IMR-90 (cell line): ENCODE results near the gene FSTL5. TPM values are rescaled to one million over a fixed set of nuclear protein-coding genes. Genes with fewer than 3 reads are reported as not detected.

ENCODE experiments used
- ATAC-seq: fragments of 200-7000 bp; cut with Tn5 transposase; 2 replicates; pipeline ENCODE4 v1.9.1; 2020; ENCODE audit warnings: low read depth, mild to moderate bottlenecking, moderate library complexity
- BruUV-seq: library from RNA; stranded (reverse); fragments of 400-500 nt; replicated peaks from 2 replicates; lab custom pipeline; 2021; lab: Mats Ljungman, UMichigan
- CTCF ChIA-PET: fragments of 300-600 bp; formaldehyde crosslinking; extraction: SDS; loops from one replicate; lab custom pipeline; 2021; ENCODE audit warnings: antibody characterized with exemption; lab: Yijun Ruan, JAX
- POLR2A ChIA-PET: fragments of 300-600 bp; sonication (Branson Sonifier 250); formaldehyde crosslinking; loops from one replicate; lab custom pipeline; 2022; ENCODE audit warnings: antibody characterized with exemption; ENCODE audit not compliant: unreplicated experiment; lab: Charles Lee
- DNase-seq: peaks from one replicate; pipeline ENCODE4 v3.0.0; 2013
- H2AFZ ChIP-seq: replicated peaks from 2 replicates; pipeline ENCODE3; 2013; ENCODE audit warnings: low read length, mild to moderate bottlenecking; ENCODE audit not compliant: poor library complexity
- H2AK5ac ChIP-seq: 2 replicates; pipeline ENCODE4 v1.6.1; 2013; ENCODE audit warnings: low read depth, low read length, inconsistent platforms
- H2AK9ac ChIP-seq: replicated peaks from 2 replicates; pipeline ENCODE3; 2013; ENCODE audit warnings: mild to moderate bottlenecking, low read depth, low read length, moderate library complexity; ENCODE audit not compliant: poor library complexity
- H2BK120ac ChIP-seq: 2 replicates; pipeline ENCODE4 v1.6.1; 2013; ENCODE audit warnings: low read depth, low read length, inconsistent platforms
- H2BK15ac ChIP-seq: 3 replicates; pipeline ENCODE4 v1.6.1; 2013; ENCODE audit warnings: low read depth, low read length, inconsistent platforms
- H2BK20ac ChIP-seq: 2 replicates; pipeline ENCODE4 v1.6.1; 2013; ENCODE audit warnings: low read depth, mild to moderate bottlenecking, inconsistent platforms, low read length, moderate library complexity
- H2BK5ac ChIP-seq: 2 replicates; pipeline ENCODE4 v1.6.1; 2013; ENCODE audit warnings: mild to moderate bottlenecking, low read depth, low read length, inconsistent platforms; ENCODE audit not compliant: poor library complexity, severe bottlenecking
- H3K14ac ChIP-seq: replicated peaks from 2 replicates; pipeline ENCODE4 v1.6.1; 2013; ENCODE audit warnings: low read depth, low read length, inconsistent platforms
- H3K18ac ChIP-seq: 2 replicates; pipeline ENCODE4 v1.6.1; 2013; ENCODE audit warnings: low read depth, low read length, control low read depth
- H3K23ac ChIP-seq: 2 replicates; pipeline ENCODE4 v1.6.1; 2013; ENCODE audit warnings: low read depth, low read length, inconsistent platforms
- H3K27ac ChIP-seq: 2 replicates; pipeline ENCODE4 v1.5.1; 2013; ENCODE audit warnings: mild to moderate bottlenecking, control low read depth, low read length; ENCODE audit not compliant: insufficient read depth
- H3K27me3 ChIP-seq: 2 replicates; pipeline ENCODE4 v1.6.1; 2013; ENCODE audit warnings: low read length; ENCODE audit not compliant: control insufficient read depth, insufficient read depth
- H3K36me3 ChIP-seq: 2 replicates; pipeline ENCODE4 v1.6.1; 2013; ENCODE audit warnings: low read length, mixed read lengths; ENCODE audit not compliant: control insufficient read depth, insufficient read depth
- H3K4ac ChIP-seq: 2 replicates; pipeline ENCODE4 v1.6.1; 2013; ENCODE audit warnings: low read depth, low read length, inconsistent platforms
- H3K4me1 ChIP-seq: 2 replicates; pipeline ENCODE4 v1.6.1; 2013; ENCODE audit warnings: low read length, mixed read lengths; ENCODE audit not compliant: control insufficient read depth, insufficient read depth
- H3K4me2 ChIP-seq: 2 replicates; pipeline ENCODE4 v1.6.1; 2013; ENCODE audit warnings: low read depth, mild to moderate bottlenecking, control low read depth, low read length, moderate library complexity
- H3K4me3 ChIP-seq: 2 replicates; pipeline ENCODE4 v1.5.1; 2013; ENCODE audit warnings: low read depth, mild to moderate bottlenecking, control low read depth, low read length, moderate library complexity; ENCODE audit not compliant: insufficient read depth
- H3K56ac ChIP-seq: 2 replicates; pipeline ENCODE4 v1.6.1; 2013; ENCODE audit warnings: low read length, inconsistent platforms; ENCODE audit not compliant: insufficient read depth; ENCODE audit errors: extremely low read depth
- H3K79me1 ChIP-seq, 2 experiments: 2 replicates each; pipeline ENCODE4 v1.6.1; 2013; ENCODE audit warnings: low read length in 2 of 2, inconsistent platforms in 1 of 2, low read depth in 1 of 2
- H3K9ac ChIP-seq: 2 replicates; pipeline ENCODE4 v1.6.1; 2013; ENCODE audit warnings: low read depth, low read length, control low read depth
- H3K9me1 ChIP-seq: 2 replicates; pipeline ENCODE4 v1.6.1; 2013; ENCODE audit warnings: low read length, inconsistent platforms; ENCODE audit not compliant: insufficient read depth
- H3K9me3 ChIP-seq: 2 replicates; pipeline ENCODE4 v1.6.1; 2013; ENCODE audit warnings: low read length; ENCODE audit not compliant: control insufficient read depth, insufficient read depth
- H4K20me1 ChIP-seq: 2 replicates; pipeline ENCODE4 v1.6.1; 2013; ENCODE audit warnings: low read length, inconsistent platforms; ENCODE audit not compliant: insufficient read depth
- H4K5ac ChIP-seq: 2 replicates; pipeline ENCODE4 v1.6.1; 2013; ENCODE audit warnings: mild to moderate bottlenecking, low read depth, low read length, control low read depth
- H4K8ac ChIP-seq, 2 experiments: 2 replicates each; pipeline ENCODE4 v1.6.1; 2013; ENCODE audit warnings: low read depth in 2 of 2, low read length in 2 of 2, control low read depth in 1 of 2, inconsistent platforms in 1 of 2
- H4K91ac ChIP-seq: 2 replicates; pipeline ENCODE4 v1.6.1; 2013; ENCODE audit warnings: low read depth, low read length, inconsistent platforms; ENCODE audit not compliant: insufficient read depth
- BHLHE40 ChIP-seq: fragments of 150-350 bp; IDR thresholded peaks from 2 replicates; pipeline ENCODE4 v1.6.1; 2016; ENCODE audit warnings: mild to moderate bottlenecking, low read depth, low read length
- CEBPB ChIP-seq: IDR thresholded peaks from 2 replicates; pipeline ENCODE4 v1.6.1; 2012; ENCODE audit warnings: low read depth, low read length, improper control_type of control experiment
- CHD1 ChIP-seq: IDR thresholded peaks from 2 replicates; pipeline ENCODE4 v1.6.1; 2012; ENCODE audit warnings: low read depth, low read length, improper control_type of control experiment
- CTCF ChIP-seq: conservative IDR thresholded peaks from 2 replicates; pipeline ENCODE4 v1.5.1; 2012; ENCODE audit warnings: mild to moderate bottlenecking, low read depth, low read length, improper control_type of control experiment
- ELK1 ChIP-seq: fragments of 150-350 bp; IDR thresholded peaks from 2 replicates; pipeline ENCODE4 v1.6.1; 2016; ENCODE audit warnings: low read depth, mild to moderate bottlenecking, low read length, moderate library complexity, borderline replicate concordance
- FOS ChIP-seq: fragments of 150-350 bp; IDR thresholded peaks from 2 replicates; pipeline ENCODE4 v1.6.1; 2016; ENCODE audit warnings: low read depth, low read length
- MAFK ChIP-seq: IDR thresholded peaks from 2 replicates; pipeline ENCODE4 v1.6.1; 2012; ENCODE audit warnings: low read depth, low read length, improper control_type of control experiment
- MAZ ChIP-seq: IDR thresholded peaks from 2 replicates; pipeline ENCODE4 v1.6.1; 2012; ENCODE audit warnings: low read depth, mild to moderate bottlenecking, low read length, improper control_type of control experiment, moderate library complexity, borderline replicate concordance
- MXI1 ChIP-seq: IDR thresholded peaks from 2 replicates; pipeline ENCODE4 v1.6.1; 2012; ENCODE audit warnings: low read depth, mild to moderate bottlenecking, low read length, moderate library complexity, borderline replicate concordance
- NFE2L2 ChIP-seq: fragments of 150-350 bp; IDR thresholded peaks from 2 replicates; pipeline ENCODE4 v1.6.1; 2016; ENCODE audit warnings: low read depth, mild to moderate bottlenecking, low read length
- POLR2A ChIP-seq: IDR thresholded peaks from 2 replicates; pipeline ENCODE4 v1.6.1; 2012; ENCODE audit warnings: mild to moderate bottlenecking, low read depth, low read length
- RAD21 ChIP-seq: IDR thresholded peaks from 2 replicates; pipeline ENCODE4 v1.6.1; 2012; ENCODE audit warnings: low read length, improper control_type of control experiment
- RCOR1 ChIP-seq: IDR thresholded peaks from 2 replicates; pipeline ENCODE4 v1.6.1; 2012; ENCODE audit warnings: mild to moderate bottlenecking, low read length, improper control_type of control experiment; ENCODE audit not compliant: insufficient replicate concordance
- RFX5 ChIP-seq: IDR thresholded peaks from 2 replicates; pipeline ENCODE4 v1.8.0; 2012; ENCODE audit warnings: low read depth, mild to moderate bottlenecking, low read length, moderate library complexity
- SMC3 ChIP-seq: fragments of 150-350 bp; IDR thresholded peaks from 2 replicates; pipeline ENCODE4 v1.6.1; 2016; ENCODE audit warnings: low read depth, mild to moderate bottlenecking, antibody characterized with exemption, low read length, moderate library complexity
- USF2 ChIP-seq: fragments of 150-350 bp; IDR thresholded peaks from 2 replicates; pipeline ENCODE4 v1.6.1; 2017; ENCODE audit warnings: mild to moderate bottlenecking, antibody characterized with exemption, low read length, low read depth
- WGBS, 2 experiments: methylation state at CpG; one replicate each; pipeline versions ENCODE4 v1.1.5 to v1.1.7; 2013; ENCODE audit warnings: missing lambda C conversion rate in 2 of 2; ENCODE audit not compliant: insufficient read length in 1 of 2; ENCODE audit errors: extremely low coverage in 2 of 2; 5-methylcytosine and 5-hydroxymethylcytosine counted together
- dilution Hi-C: fragments of 300-500 bp; cut with HindIII; formaldehyde crosslinking; loops from one replicate; pipeline ENCODE4 v1.14.3; 2018; ENCODE audit warnings: low sequenced_read_pairs; ENCODE audit not compliant: unreplicated experiment
- in situ Hi-C: fragments of 300-500 bp; cut with MboI; formaldehyde crosslinking; loops from 3 replicates; pipeline ENCODE4 v1.14.3; 2019; ENCODE audit warnings: low sequenced_read_pairs, inconsistent platforms, mixed read lengths
- intact Hi-C: fragments of 100-400 bp; cut with micrococcal nuclease; formaldehyde crosslinking; loops from 2 replicates; pipeline ENCODE4 v1.10.0; 2022
- polyA plus RNA-seq, 3 experiments: library from polyadenylated mRNA; depleted of rRNA; stranded (reverse); fragments of >200 nt; gene quantifications; 2 replicates each; pipeline ENCODE4 v1.2.3, GENCODE V29; 2012; ENCODE audit warnings: low replicate concordance in 1 of 3
- total RNA-seq: library from RNA; depleted of rRNA; stranded (reverse); fragments of >200 nt; gene quantifications from 2 replicates; pipeline ENCODE4 v1.2.3, GENCODE V29; 2012

FSTL5 gene
- total and polyA plus RNA-seq, 2 of the 4 experiments (the other 2 are of a cell fraction), result under 0.01 TPM; not detected in 1

- Histone ChIP-seq H4K5ac (no peak overlapping the region), H3K4me3 (no peak overlapping the region), H3K4me1 (no peaks in the 10 kb centered on the region), H3K9me3 (peaks cover 6% of the 10 kb centered on the region), H3K4me2 (no peak overlapping the region), H2AK9ac (no peak overlapping the region), H3K9ac (no peak overlapping the region), H3K56ac (no peak overlapping the region), H2BK15ac (no peak overlapping the region), H3K23ac (no peak overlapping the region), H2AK5ac (no peak overlapping the region), H2BK5ac (no peak overlapping the region), H2BK120ac (no peak overlapping the region), H3K4ac (no peak overlapping the region), H3K18ac (no peak overlapping the region), H4K91ac (no peak overlapping the region), H3K27ac (no peak overlapping the region), H4K8ac (no peak overlapping the region), H3K79me1 (no peaks in the 10 kb centered on the region), H3K36me3 (no peaks in the 10 kb centered on the region), H2AFZ (no peak overlapping the region), H3K27me3 (no peaks in the 10 kb centered on the region), H4K20me1 (no peaks in the 10 kb centered on the region), H3K9me1 (no peaks in the 10 kb centered on the region), H3K14ac (no peak overlapping the region), H2BK20ac (no peak overlapping the region)
- ATAC-seq (no peak), DNase-seq (no peak)
- in situ Hi-C loops, result no loop called here
- WGBS, 2 experiments, result no CpG with 5 or more reads among the region's 1 CpG
- CTCF ChIA-PET, result no interaction called here
- dilution Hi-C loops, result no loop called here
- no peak for TF ChIP-seq CHD1
- no peak for TF ChIP-seq FOS
- TF ChIP-seq NFE2L2, result no peak
- no peak for TF ChIP-seq CEBPB
- no peak for TF ChIP-seq RAD21
- no peak for TF ChIP-seq CTCF
- no peak for TF ChIP-seq POLR2A
- no peak for TF ChIP-seq RFX5
- TF ChIP-seq BHLHE40, result no peak
- no peak for TF ChIP-seq USF2
- no peak for TF ChIP-seq MAFK
- no peak for TF ChIP-seq RCOR1
- TF ChIP-seq MAZ, result no peak
- no peak for TF ChIP-seq SMC3
- TF ChIP-seq ELK1, result no peak
- no peak for TF ChIP-seq MXI1
- intact Hi-C loops, result no loop called here
- no TSS peak for BruUV-seq
- POLR2A ChIA-PET, result no interaction called here
Measured at GRCh38 chr4:161345741-161346140, 818.1 kb downstream of the FSTL5 start.
